ENCODE measurements around the gene ELMO3.

ELMO3 gene

DNA sequence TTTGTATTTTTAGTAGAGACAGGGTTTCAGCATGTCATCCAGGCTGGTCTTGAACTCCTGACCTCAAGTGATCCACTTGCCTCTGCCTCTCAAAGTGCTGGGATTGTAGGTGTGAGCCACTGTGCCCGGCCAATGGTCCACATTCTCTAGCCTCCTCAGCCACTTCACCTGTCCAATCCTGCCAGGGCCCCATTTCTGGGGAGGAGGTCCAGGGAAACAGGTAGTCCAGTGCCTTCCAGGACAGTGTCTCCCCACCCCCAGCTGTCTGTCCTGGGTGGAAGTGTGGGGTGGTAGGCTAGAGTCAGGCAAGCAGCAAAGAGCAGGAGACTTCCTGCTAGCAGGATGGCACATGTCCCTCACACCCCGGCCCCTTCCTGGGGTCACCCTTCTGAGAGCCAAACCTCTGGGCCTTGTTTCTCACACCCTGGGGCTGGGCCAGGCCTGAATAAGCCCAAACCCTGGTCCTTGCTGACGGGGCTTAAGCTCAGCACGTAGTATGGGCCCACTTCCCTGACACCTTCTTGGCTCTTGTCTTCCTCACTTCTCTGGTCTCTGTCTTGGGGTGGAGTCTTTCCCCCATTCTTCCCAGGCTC is 43.3 kb downstream of the ELMO3 start:
- no peak for DNase-seq (ENCODE audit: low read depth)

DNA sequence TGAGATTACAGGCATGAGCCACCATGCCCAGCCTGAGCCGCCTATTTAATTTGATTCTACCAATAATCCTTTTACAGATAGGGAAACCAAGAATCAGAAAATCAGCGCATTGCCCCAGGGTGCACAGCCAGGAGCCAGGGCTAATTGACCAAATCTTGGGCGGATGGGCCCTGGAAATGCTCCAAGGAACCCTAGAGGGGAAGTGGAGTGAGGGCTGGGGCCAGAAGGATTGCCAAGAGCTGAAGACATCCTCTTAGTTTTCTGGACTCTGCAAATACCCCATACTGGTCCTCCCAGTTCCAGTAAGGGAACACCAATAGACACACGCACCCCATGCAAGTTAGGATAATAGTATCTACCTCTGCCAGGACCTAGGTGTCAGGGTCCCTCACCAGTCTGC is 44.5 kb downstream of the ELMO3 start:
- DNase-seq (ENCODE audit: low read depth): no peak

- peak; percentile 62 for DNase-seq (ENCODE audit: low read depth)
These were observed 45.7 kb downstream of the ELMO3 start for GRCh38 chr16:67244387-67245185.

- DNase-seq (ENCODE audit: low read depth): no peak
These were observed 46.3 kb downstream of the ELMO3 start for GRCh38 chr16:67245186-67245585.

- no peak for DNase-seq (ENCODE audit: low read depth)
These were observed 46.7 kb downstream of the ELMO3 start for GRCh38 chr16:67245674-67246080.

DNA sequence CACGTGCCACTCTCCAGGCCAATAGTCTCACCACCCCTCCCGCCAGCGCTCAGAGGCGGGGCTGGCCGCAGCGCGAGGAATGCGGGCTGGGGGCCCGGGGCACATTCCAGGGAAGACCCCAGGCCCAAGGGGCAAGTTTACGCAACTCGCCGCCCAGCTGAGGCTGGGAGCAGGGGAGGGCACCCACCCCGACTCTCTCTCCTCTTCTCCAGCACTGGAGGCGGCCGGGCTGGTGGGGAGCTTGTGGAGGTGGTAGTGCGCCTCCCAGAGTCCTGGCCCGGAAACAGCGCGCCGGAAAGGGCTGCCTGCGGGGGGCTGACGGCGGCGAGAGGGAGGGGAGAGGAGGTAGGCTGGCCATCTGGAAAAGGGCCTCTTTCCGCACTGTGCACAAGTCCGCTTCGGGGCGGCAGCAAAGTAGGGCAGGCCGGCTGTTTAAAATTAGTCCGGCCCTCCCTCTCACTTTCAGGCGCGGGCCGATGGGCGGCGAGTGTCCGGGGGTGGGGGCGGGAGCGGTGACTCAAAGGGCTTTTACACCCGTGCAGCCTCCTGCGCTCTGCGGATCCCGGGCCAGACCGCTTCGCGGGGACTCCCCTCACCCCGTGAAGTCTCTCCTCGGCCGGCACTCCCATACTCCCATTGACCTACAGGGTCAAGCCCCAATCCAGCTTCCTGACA is 47.3 kb downstream of the ELMO3 start:
- DNase-seq (ENCODE audit: low read depth): peak; percentile 35

- DNase-seq (ENCODE audit: low read depth): no peak
These were observed 47.8 kb downstream of the ELMO3 start for GRCh38 chr16:67246756-67247191.

DNA sequence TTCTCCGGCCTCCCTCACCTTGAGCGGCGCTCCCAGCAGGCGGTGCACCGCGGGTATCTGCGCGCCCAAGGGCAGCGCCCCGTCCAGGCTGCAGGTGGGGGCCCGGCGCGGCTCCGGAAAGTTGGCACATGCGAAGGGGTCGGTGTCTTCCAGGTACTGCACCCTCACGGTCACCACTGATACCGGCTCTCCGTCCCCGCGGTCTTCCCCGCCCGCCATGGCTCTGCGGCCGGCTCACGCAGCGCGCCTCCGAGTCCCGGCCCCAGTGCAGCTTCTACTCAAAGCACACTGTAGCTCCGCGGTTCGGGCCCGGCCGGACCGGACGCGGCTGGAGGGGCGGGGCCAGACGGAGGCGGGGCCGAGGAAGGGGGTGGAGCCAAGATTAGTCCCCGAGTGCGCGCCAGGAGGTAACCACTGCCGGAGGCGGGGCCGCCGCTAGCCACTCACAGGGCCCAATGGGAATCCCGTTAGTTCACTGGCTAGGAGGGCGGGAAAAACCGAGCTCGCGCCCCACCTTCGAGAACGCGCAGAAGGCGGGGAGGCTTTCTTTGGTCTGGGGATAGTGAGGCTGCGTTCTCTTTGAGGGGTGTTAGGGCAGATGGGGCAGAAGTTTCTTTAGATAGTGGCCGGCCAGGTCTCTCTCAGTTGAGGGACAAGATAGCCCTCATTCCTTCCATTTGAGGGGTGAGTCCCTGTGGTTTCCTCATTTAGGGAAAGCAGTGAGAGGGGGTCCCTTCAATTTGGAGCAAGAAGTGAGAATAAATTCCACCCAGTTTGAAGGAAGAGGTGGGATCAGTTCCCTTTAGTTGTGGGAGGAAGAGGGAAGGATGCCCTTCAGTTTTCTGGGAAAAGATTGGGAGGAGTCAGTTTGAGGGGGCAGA is 48.5 kb downstream of the ELMO3 start, which contains the start of gene FHOD1:
Gene FHOD1, minus strand, starts transcription at position 290 of the 881 bp plus-strand sequence. Its CDS starts 71 bp downstream, at position 219.
- peak; percentile 92 for DNase-seq (ENCODE audit: low read depth)

DNA sequence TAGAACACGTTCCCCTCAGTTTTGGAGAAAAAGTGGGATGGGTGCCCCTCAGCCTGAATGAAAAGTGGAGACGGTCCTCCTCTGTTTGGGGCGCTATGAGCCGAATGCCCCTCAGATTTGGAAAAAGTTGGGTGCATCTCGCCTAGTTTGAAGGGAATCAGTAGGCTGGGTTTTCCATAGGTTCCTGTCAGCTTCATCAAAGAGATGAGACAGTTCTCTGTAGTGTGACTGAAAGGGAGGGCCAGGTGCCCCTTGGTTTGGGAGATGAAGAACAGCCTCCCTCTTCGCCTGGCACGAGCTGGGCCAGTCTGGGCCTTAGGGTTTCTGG is 49.1 kb downstream of the ELMO3 start:
- no peak for DNase-seq (ENCODE audit: low read depth)

DNA sequence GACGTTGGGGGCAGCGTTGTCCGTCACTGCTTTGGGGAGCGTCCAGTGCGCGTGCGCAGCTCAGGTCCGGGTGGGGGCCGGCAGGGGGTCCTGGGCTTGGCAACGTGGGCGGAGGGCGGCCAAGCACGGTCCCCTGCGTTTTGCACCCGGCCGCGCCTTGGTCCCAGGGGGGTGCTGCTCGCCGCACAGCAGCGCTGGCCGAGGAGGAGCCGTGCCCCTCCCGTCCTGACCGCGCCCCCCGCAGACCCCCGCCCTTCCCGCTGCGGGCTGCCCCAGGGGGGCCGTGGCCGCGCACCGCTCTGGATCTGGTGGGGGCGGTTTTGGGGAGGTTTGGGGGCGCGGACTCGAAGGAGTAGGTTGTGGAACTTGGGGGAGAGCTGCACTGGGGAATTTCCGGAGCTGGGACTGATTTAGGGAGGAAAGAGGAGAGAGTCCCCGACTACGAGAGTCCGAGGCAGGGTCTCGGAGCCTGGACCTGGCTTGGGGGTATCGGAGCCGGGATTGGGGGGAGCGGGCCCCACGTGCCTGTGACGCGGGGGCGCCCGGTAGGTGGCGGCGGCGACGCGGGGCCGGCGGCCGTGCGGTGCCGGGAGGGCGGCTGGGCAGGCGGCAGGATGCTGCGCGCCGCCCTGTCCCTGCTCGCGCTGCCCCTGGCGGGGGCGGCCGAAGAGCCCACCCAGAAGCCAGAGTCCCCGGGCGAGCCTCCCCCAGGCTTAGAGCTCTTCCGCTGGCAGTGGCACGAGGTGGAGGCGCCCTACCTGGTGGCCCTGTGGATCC is 49.7 kb downstream of the ELMO3 start, which contains the start of gene SLC9A5:
Gene SLC9A5, plus strand, starts transcription at position 579 of the 777 bp plus-strand sequence. Its CDS starts 36 bp downstream, at position 615.
- DNase-seq (ENCODE audit: low read depth): no peak

DNA sequence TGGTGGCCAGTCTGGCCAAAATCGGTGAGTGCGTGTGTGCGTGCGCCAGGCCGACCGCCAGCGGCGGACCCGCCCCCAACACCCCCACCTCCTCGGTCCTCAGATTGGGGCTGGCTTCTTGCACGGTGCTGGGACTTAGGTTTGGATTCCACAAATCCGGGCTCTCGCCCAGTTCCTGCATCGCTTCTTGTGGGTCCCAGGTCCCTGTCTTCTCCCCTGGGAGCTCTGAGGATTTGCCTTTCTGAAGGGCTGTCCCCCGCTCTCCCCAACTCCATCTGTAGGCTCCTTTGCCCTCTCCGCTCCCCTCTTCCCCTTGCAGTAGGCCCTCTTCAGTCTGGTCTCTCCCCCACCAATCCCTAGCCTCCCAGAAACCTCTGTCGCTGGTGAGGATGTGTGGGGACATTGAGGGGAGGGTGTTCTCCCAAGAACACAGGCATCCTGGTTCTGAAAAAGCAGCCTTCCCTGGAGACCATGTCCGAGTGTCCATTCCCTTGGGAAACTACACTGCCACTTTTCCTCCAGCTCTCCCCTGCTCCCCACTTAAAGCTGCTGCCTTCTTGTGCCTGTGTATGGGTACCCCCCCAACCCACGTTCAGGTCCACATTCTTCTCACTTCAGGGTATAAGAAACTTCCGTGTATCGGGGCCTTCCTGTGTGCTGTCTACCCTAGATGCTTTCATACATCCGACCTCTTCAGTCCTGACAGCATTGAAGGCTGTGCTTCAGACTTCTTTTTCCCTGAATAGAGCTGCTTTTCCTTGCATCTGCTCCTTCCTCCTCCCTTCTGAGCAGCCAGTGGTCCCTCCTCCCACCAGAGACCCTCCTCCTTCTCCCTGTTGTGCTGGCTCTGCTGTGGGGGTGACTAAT is 50.5 kb downstream of the ELMO3 start:
- no peak for DNase-seq (ENCODE audit: low read depth)

- DNase-seq (ENCODE audit: low read depth): no peak
These were observed 51.1 kb downstream of the ELMO3 start for GRCh38 chr16:67250045-67250327.

DNA sequence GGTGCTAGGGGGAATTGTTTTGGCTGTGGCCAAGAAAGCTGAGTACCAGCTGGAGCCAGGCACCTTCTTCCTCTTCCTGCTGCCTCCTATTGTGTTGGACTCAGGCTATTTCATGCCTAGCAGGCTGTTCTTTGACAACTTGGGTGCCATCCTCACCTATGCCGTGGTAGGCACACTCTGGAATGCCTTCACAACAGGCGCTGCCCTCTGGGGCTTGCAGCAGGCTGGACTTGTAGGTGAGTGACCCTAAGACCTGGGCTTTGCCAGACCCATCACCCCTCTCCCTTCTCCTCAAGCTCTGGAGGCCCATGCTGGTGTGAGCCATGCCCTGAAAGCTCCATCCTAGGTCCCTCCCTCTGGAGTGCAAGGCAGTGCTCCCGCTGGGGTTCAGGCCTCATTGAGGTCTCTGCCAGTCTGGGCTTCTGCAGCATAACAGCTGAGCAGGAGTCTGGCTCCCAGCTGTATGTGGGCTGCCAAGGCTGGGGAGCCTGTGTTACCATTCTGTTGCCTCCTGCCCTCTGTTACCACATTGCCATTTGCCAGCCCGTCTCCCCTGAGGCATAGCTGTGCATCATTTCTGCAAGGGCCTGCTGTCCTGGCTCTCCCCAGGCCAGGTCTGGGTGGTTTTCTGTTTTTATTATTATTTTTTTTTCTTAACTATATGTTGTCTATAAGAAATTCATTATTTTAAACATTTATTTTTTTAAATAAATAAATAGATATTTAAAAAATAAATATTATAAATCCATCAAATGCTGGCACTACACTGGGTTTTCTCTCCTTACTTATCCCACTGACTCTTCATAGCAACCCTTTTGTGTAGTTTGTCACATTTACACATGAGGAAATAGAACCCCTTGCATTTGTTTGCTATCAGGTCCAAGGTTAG is 53.9 kb downstream of the ELMO3 start:
- DNase-seq (ENCODE audit: low read depth): no peak
